ENCODE data around the gene FOXD1.
A peak's percentile ranks its signal among the peaks of the same experiment; 100 is the strongest.

The FOXD1 gene

DNA sequence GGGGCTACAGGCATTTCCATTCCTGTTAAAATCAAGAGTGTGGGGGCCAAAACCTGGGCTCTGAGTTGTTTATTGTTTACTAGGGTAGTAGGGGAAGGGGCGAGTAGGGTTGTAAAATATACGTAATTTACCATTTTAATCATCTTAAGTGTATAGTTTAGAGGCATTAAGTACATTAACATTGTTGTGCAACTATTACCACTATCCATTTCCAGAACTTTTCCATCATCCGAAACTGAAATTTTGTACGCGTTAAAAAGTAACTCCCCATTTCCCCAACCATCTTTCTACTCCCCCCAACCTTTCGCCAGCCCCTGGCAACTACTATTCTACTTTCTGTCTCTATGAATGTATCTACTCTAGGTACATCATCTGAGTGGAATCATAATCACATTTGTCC, 3.6 kb upstream of the FOXD1 start:
- no peak for DNase-seq (ENCODE audit: low read depth)
- no peak overlapping the region for H3K4me3 ChIP-seq (ENCODE audit: low read depth, low read length)
- TF ChIP-seq, protein P1, sequence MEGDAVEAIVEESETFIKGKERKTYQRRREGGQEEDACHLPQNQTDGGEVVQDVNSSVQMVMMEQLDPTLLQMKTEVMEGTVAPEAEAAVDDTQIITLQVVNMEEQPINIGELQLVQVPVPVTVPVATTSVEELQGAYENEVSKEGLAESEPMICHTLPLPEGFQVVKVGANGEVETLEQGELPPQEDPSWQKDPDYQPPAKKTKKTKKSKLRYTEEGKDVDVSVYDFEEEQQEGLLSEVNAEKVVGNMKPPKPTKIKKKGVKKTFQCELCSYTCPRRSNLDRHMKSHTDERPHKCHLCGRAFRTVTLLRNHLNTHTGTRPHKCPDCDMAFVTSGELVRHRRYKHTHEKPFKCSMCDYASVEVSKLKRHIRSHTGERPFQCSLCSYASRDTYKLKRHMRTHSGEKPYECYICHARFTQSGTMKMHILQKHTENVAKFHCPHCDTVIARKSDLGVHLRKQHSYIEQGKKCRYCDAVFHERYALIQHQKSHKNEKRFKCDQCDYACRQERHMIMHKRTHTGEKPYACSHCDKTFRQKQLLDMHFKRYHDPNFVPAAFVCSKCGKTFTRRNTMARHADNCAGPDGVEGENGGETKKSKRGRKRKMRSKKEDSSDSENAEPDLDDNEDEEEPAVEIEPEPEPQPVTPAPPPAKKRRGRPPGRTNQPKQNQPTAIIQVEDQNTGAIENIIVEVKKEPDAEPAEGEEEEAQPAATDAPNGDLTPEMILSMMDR (IDR thresholded peaks at IDR 0.05; ENCODE audit: low read depth, low read length, missing control alignments), result no peak
- in situ Hi-C loops (cut with HindIII; ENCODE audit: low sequenced_read_pairs), result no loop called here

DNA sequence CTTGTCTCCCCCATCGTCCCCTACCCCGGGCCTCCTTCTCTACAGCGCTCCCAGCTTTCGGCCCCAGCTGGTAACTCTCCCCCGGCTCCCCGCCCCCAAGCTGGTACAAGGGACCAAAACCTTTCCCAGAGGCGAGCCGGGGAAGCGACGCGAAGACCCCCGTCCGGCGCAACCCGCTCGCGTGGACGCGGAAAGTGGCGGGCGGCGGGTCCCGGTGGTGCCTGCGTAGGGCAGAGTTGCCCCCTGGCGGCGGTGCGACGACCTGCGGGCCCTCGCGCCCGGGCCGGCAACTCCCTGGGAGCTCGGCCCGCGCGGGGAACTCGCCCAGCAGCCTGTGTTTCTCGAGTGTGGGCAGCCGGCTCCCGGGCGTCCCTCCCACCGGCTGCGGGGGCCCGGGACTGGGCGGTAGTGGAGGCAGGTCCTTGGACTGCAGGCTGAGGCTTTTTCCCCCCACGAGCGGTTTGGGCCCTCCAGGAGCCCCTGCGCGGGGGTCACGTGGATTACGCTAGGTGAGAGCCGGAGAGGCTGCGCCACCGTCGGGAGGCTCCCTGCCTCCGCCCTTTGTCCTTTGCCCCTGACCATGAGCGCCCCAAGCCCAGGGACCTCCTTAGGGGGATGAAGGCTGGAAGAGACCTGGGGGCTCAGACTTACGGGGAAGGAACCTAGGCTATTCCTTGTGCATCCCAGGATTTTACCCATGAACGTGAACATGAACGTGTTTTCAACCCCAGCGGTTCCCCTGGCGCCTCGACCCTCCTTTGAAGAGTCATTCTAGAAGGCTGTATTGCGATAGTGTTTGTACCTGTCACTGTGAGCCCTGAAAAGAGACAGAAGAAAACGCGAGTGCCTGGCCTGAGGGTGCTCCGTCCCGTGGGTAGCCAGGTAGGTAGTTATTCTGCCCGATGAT, 2.9 kb upstream of the FOXD1 start:
- no peak for DNase-seq (ENCODE audit: low read depth)
- in situ Hi-C loops (cut with HindIII; ENCODE audit: low sequenced_read_pairs), result no loop called here
- H3K4me3 ChIP-seq (ENCODE audit: low read depth, low read length), result peak overlapping the region; percentile 44
- TF ChIP-seq, protein P1 (IDR thresholded peaks at IDR 0.05; ENCODE audit: low read depth, low read length, missing control alignments), result peak; percentile 78

DNA sequence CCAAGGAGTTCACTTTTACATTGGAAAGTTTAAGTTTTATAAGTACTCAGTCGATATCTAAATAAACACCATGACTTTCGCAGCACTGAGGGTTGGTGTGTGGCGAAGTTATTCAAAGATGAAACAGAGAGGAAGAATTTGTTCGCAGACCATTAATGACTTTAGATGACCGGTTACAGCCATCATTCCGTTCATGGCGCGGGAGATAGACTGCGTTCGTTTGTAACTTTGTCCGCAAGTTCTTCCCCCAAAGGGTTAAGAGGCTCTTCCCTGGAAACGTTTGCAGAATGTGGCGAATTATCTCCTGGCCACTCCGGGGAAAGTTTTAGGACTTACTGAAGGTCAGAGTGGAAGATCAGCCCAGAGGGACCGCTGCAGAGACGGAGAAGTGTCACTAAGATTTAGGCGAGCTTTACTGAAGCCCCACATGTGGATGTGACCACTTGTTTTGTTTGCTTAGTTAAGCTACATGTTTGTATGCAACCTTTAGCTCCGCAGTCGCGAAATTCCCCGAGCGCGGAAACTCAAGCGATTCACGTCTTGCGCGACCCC, 2.2 kb upstream of the FOXD1 start:
- peak overlapping the region; percentile 44 for H3K4me3 ChIP-seq (ENCODE audit: low read depth, low read length)
- in situ Hi-C loops (cut with HindIII; ENCODE audit: low sequenced_read_pairs), result no loop called here
- no peak for DNase-seq (ENCODE audit: low read depth)
- TF ChIP-seq, protein P1 (IDR thresholded peaks at IDR 0.05; ENCODE audit: low read depth, low read length, missing control alignments), result no peak

DNA sequence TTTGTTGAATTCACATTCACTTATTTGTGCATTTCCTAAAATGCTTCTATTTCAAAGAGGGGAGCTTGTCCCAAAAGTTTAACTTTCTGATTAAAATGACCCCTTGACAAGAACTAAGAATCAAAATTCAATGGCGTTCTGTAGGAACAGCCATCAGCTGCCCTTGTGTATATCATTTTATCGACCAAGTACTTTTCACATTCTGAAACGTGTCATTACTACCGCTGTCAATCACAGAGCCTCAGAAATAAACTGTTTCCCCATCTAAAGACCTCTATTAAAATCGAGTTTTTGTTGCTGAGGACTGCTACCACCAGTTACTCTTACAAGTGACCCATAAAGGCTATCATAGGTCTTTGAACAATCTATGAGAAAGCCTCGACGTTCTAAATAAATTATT, 1.6 kb upstream of the FOXD1 start:
- in situ Hi-C loops (cut with HindIII; ENCODE audit: low sequenced_read_pairs), result no loop called here
- TF ChIP-seq, protein P1 (IDR thresholded peaks at IDR 0.05; ENCODE audit: low read depth, low read length, missing control alignments), result no peak
- H3K4me3 ChIP-seq (ENCODE audit: low read depth, low read length), result no peak overlapping the region
- DNase-seq (ENCODE audit: low read depth), result no peak

DNA sequence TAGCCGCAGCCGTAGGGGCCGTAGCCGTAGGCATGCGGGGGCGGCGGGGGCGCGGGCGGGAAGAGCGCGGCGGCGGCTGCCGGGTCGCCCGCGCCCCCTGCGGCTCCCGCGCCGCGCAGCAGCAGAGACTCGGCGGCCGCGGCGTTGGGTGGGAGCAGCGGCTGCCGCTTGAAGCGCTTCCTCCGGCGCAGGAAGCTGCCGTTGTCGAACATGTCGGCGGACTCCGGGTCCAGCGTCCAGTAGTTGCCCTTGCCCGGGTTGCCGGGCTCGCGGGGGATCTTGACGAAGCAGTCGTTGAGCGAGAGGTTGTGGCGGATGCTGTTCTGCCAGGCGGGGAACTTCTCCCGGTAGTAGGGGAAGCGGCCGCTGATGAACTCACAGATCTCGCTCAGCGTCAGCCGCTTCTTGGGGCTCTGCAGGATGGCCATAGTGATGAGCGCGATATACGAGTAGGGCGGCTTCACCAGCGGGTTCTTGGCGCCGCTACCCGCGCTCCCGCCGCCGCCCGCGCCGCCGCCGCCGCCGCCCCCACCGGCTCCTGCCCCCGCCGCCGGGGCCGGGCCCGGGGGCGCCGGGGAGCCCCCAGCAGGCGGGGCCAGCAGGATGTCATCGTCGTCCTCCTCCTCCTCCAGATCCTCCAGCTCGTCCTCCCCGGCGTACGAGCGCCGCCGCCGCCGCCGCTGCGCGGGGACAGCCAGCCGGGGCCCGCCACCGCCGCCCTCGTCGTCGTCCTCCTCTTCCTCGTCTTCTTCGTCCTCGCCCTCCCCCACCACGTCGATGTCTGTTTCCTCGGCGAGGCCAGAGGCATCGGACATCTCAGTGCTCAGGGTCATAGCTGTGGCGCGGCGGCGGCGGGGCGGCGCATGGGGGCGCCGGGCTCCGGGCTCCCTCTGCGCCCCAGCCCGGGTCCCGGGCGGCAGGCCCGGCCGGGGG, 781 bp downstream of the FOXD1 start:
- in situ Hi-C loops (cut with HindIII; ENCODE audit: low sequenced_read_pairs), result loop anchor here (25.0 kb wide), 2 partner anchors 135 to 535 kb away; no protein-coding TSS in a partner anchor
- TF ChIP-seq, protein P1 (IDR thresholded peaks at IDR 0.05; ENCODE audit: low read depth, low read length, missing control alignments), result no peak
- peak overlapping the region; percentile 70 for H3K4me3 ChIP-seq (ENCODE audit: low read depth, low read length)
- DNase-seq (ENCODE audit: low read depth), result no peak
